MG63 (cell line): Measurements from ENCODE around the gene FAM221B. TPM values are rescaled to one million over a fixed set of nuclear protein-coding genes. Genes with fewer than 3 reads are reported as not detected.

Experiments
- DNase-seq: peaks from one replicate; pipeline ENCODE4 v3.0.0-alpha.2; 2020
- H3K27me3 ChIP-seq: fragments of 250-450 bp; sonication (Bioruptor Pico); 2 replicates; pipeline ENCODE4 v1.5.1; 2020; ENCODE audit warnings: mild to moderate bottlenecking, moderate library complexity
- H3K36me3 ChIP-seq: fragments of 250-450 bp; sonication (Bioruptor Pico); 2 replicates; pipeline ENCODE4 v1.5.1; 2020; ENCODE audit warnings: mild to moderate bottlenecking, moderate library complexity
- H3K4me3 ChIP-seq: fragments of 250-450 bp; sonication (Bioruptor Pico); 2 replicates; pipeline ENCODE4 v1.5.1; 2020; ENCODE audit warnings: mild to moderate bottlenecking, moderate library complexity
- H3K9me3 ChIP-seq: fragments of 250-450 bp; sonication (Bioruptor Pico); 2 replicates; pipeline ENCODE4 v1.5.1; 2020; ENCODE audit warnings: mild to moderate bottlenecking, moderate library complexity
- total RNA-seq: library from RNA; depleted of rRNA; stranded (reverse); fragments of >200 nt; shearing (Covaris generic); gene quantifications from 2 replicates; pipeline ENCODE4 v1.2.3, GENCODE V29; 2014; ENCODE audit warnings: low replicate concordance

The FAM221B gene
- total RNA-seq, 1 experiment from 2014 or later = not detected

DNA sequence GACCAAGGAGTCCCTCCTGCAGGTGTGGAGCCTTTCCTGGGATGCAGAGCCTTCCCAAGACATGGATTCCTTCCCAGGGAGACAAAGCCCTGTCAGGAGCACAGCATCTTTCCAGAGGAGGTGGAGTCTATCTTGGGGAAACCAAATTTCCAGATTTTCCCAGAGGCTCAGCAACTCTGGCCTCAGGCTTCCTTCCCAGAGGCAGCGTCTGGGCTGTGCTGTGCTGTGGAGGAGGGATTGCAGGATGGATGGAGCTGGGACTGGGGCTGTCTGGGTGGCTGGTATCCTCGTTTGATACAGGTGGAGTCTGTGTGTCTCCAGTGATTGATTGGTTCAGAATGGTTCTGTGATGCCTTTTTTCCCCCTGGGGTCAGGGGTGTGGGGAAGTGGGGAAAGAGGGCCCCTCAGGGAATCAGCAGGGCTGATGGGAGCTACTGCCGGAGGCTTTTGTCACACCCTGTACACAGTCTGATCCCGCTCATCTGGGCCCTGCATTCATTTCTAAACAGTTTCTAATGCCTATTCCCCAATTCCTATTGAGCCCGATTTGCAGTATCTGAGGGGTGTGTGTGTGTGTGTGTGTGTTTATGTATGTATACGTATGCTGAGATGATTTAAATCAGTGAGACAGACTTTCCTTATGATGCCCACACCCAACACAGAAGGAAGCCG is 25.7 kb upstream of the FAM221B start:
- Histone ChIP-seq H3K4me3 (no peak overlapping the region), H3K36me3 (no peaks in the 10 kb centered on the region; the same call in 1 of the 2 replicates), H3K9me3 (no peaks in the 10 kb centered on the region), H3K27me3 (no peaks in the 10 kb centered on the region)
- DNase-seq = no peak

GRCh38 chr9:35852876-35853865 is 24.6 kb upstream of the FAM221B start:
- Histone ChIP-seq H3K4me3 (no peak overlapping the region), H3K9me3 (no peaks in the 10 kb centered on the region), H3K27me3 (no peaks in the 10 kb centered on the region), H3K36me3 (peaks cover 2% of the 10 kb centered on the region)
- DNase-seq = no peak

DNA sequence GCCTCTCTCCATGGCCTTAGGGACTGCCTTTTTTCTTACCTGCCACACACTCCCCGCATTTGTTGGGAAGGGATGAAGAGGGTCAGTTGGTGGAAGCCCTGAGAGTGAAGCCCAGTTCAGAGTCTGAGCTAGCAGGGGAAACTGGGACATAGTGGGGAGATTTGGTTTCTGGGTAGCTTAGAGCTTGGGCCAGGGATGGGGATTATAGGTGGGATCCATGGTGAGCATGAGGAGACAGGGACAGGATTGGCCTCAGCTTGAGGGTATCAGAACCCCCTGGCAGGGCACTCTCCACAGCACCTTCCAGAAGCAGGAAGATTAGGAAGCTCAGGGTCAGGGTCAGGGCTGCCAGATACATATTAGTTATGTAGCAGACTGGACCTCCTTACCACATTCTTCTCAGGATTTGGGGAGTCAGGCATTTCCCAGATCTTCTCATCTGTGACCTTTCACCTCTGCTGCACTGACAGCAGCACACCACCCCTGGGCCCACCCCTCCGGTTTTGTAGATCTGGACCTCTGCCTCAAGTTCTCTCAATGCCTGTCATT is 23.8 kb upstream of the FAM221B start:
- no peaks in the 10 kb centered on the region for H3K27me3 ChIP-seq
- no peak overlapping the region for H3K4me3 ChIP-seq
- no peak for DNase-seq
- H3K9me3 ChIP-seq = no peaks in the 10 kb centered on the region
- peaks cover 4% of the 10 kb centered on the region for H3K36me3 ChIP-seq

- no peaks in the 10 kb centered on the region for H3K9me3 ChIP-seq
- no peaks in the 10 kb centered on the region for H3K27me3 ChIP-seq
- peak; percentile 95 for DNase-seq
- H3K4me3 ChIP-seq = no peak overlapping the region
- peaks cover 15% of the 10 kb centered on the region for H3K36me3 ChIP-seq
These were observed 19.4 kb upstream of the FAM221B start for GRCh38 chr9:35847792-35848572.

GRCh38 chr9:35845824-35846771 is 17.6 kb upstream of the FAM221B start:
- H3K9me3 ChIP-seq = no peaks in the 10 kb centered on the region
- H3K36me3 ChIP-seq = peaks cover 17% of the 10 kb centered on the region
- no peak overlapping the region for H3K4me3 ChIP-seq
- DNase-seq = no peak
- no peaks in the 10 kb centered on the region for H3K27me3 ChIP-seq

DNA sequence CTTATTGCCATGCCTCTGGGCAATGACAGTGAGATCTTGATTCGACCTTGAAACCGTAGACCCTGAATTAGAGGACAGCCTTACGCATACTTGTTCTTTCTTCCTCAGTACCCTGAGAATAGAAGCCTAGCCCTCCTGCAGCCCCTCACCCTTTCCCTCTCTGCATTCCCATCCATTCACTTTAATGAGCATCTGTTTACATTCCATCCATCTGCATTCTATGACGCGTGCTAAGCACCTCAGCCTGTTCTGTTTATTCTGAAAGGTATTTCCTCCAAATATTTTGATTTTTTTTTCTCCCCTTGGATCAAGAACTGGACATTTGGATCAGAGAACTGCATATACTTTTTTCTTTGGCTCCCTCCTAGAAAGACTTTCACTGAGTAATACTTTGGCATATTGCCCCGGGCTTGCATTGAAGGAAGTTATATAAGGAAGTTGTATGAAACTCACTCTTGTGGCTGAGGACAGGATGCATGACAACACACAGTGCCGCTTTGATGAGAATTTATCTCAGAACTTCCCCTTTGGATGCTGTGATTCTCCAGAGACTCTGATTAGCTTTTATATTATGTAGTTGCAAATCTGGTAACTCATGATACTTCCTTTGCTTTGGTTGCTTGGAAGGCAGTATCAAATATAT is 16.2 kb upstream of the FAM221B start:
- no peaks in the 10 kb centered on the region for H3K27me3 ChIP-seq
- H3K4me3 ChIP-seq = no peak overlapping the region
- no peaks in the 10 kb centered on the region for H3K9me3 ChIP-seq
- H3K36me3 ChIP-seq = peaks cover 17% of the 10 kb centered on the region
- peak; percentile 86 for DNase-seq

DNA sequence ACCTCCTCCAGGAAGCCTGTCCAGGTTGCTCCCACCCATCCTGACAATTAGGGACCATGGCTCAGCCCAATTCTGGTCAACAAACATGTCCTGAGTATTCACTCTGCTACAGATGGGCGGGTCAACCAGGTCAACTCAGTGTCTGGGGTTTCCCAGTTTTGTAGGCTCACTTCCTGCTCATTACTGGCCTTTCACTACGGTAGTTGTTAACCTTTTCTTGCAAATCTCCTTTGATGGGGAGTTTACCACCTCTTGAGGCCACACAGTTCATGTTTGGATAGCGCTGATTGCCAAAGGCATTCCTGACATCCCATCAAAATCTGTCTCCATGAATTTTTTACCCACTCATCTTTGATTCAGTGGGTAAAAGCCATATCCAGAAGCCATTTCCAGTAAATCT is 14.3 kb upstream of the FAM221B start:
- peaks cover 15% of the 10 kb centered on the region for H3K36me3 ChIP-seq
- H3K27me3 ChIP-seq = no peaks in the 10 kb centered on the region
- H3K4me3 ChIP-seq = no peak overlapping the region
- DNase-seq = no peak
- H3K9me3 ChIP-seq = no peaks in the 10 kb centered on the region

- Histone ChIP-seq H3K36me3 (peaks cover 11% of the 10 kb centered on the region), H3K9me3 (no peaks in the 10 kb centered on the region), H3K27me3 (no peaks in the 10 kb centered on the region), H3K4me3 (no peak overlapping the region)
- no peak for DNase-seq
These were observed 13.7 kb upstream of the FAM221B start for GRCh38 chr9:35842020-35842745.

- Histone ChIP-seq H3K4me3 (no peak overlapping the region), H3K27me3 (no peaks in the 10 kb centered on the region), H3K36me3 (peaks cover 6% of the 10 kb centered on the region; the same call in 1 of the 2 replicates), H3K9me3 (no peaks in the 10 kb centered on the region)
- DNase-seq = no peak
These were observed 13.0 kb upstream of the FAM221B start for GRCh38 chr9:35841645-35841900.

GRCh38 chr9:35840881-35841644 is 12.5 kb upstream of the FAM221B start:
- Histone ChIP-seq H3K27me3 (no peaks in the 10 kb centered on the region), H3K4me3 (no peak overlapping the region), H3K9me3 (no peaks in the 10 kb centered on the region), H3K36me3 (peaks cover 6% of the 10 kb centered on the region)
- DNase-seq = no peak

DNA sequence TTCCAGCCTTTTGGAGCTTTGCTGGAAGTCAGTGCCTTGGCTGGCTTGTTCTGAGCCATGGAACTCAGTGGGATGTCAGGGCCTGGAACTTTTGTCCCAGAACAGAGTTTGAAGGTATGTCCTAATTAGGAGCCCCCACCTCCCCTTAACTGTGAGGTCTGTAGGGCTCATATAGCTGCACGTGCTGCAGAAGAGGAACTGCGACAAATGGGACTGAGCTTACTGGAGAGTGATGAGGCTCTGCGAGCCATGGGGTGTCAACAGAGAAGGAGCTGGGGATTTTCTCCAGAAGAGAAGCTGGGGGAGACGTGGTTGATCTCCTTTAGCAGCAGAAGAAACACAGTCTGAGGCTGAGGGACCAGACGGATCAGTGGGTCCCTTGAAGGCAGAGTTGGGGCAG is 11.4 kb upstream of the FAM221B start:
- Histone ChIP-seq H3K27me3 (no peaks in the 10 kb centered on the region), H3K9me3 (no peaks in the 10 kb centered on the region), H3K36me3 (peaks cover 15% of the 10 kb centered on the region), H3K4me3 (no peak overlapping the region)
- no peak for DNase-seq

GRCh38 chr9:35836595-35836994 is 8.1 kb upstream of the FAM221B start:
- H3K9me3 ChIP-seq = no peaks in the 10 kb centered on the region
- H3K27me3 ChIP-seq = no peaks in the 10 kb centered on the region
- no peak overlapping the region for H3K4me3 ChIP-seq
- peaks cover 9% of the 10 kb centered on the region for H3K36me3 ChIP-seq
- no peak for DNase-seq

- H3K4me3 ChIP-seq = no peak overlapping the region
- no peaks in the 10 kb centered on the region for H3K9me3 ChIP-seq
- H3K36me3 ChIP-seq = peaks cover 9% of the 10 kb centered on the region
- H3K27me3 ChIP-seq = no peaks in the 10 kb centered on the region
- DNase-seq = no peak
These were observed 7.2 kb upstream of the FAM221B start for GRCh38 chr9:35835766-35836165.

- no peaks in the 10 kb centered on the region for H3K27me3 ChIP-seq
- no peak overlapping the region for H3K4me3 ChIP-seq
- DNase-seq = no peak
- no peaks in the 10 kb centered on the region for H3K9me3 ChIP-seq
- peaks cover 9% of the 10 kb centered on the region for H3K36me3 ChIP-seq
These were observed 6.7 kb upstream of the FAM221B start for GRCh38 chr9:35835216-35835632.
